ENCODE data around the gene SNED1.

Gene SNED1

GRCh38 chr2:241108271-241109209 lies 110.1 kb downstream of the SNED1 start:
- DNase-seq (ENCODE audit: low read depth, low spot score) = no peak

- DNase-seq (ENCODE audit: low read depth, low spot score) = no peak
Measured at GRCh38 chr2:241109210-241110088, 111.0 kb downstream of the SNED1 start.

GRCh38 chr2:241110089-241110606 lies 111.7 kb downstream of the SNED1 start:
- no peak for DNase-seq (ENCODE audit: low read depth, low spot score)

GRCh38 chr2:241110607-241111439 lies 112.4 kb downstream of the SNED1 start:
- DNase-seq (ENCODE audit: low read depth, low spot score) = no peak

- no peak for DNase-seq (ENCODE audit: low read depth, low spot score)
Measured at GRCh38 chr2:241111440-241111805, 113.0 kb downstream of the SNED1 start.

- no peak for DNase-seq (ENCODE audit: low read depth, low spot score)
Measured at GRCh38 chr2:241112046-241112445, 113.6 kb downstream of the SNED1 start.

- no peak for DNase-seq (ENCODE audit: low read depth, low spot score)
Measured at GRCh38 chr2:241112592-241112991, 114.2 kb downstream of the SNED1 start.

GRCh38 chr2:241114836-241115235 lies 116.4 kb downstream of the SNED1 start:
- DNase-seq (ENCODE audit: low read depth, low spot score) = no peak

GRCh38 chr2:241115361-241115760 lies 116.9 kb downstream of the SNED1 start:
- DNase-seq (ENCODE audit: low read depth, low spot score) = no peak

GRCh38 chr2:241116606-241117560 lies 118.5 kb downstream of the SNED1 start:
- DNase-seq (ENCODE audit: low read depth, low spot score) = no peak

GRCh38 chr2:241118737-241119505 lies 120.5 kb downstream of the SNED1 start:
- no peak for DNase-seq (ENCODE audit: low read depth, low spot score)

GRCh38 chr2:241120440-241120839 lies 122.0 kb downstream of the SNED1 start:
- DNase-seq (ENCODE audit: low read depth, low spot score) = no peak

- no peak for DNase-seq (ENCODE audit: low read depth, low spot score)
Measured at GRCh38 chr2:241121008-241121407, 122.6 kb downstream of the SNED1 start.

GRCh38 chr2:241122376-241123002 lies 124.1 kb downstream of the SNED1 start:
- DNase-seq (ENCODE audit: low read depth, low spot score) = no peak

- DNase-seq (ENCODE audit: low read depth, low spot score) = no peak
Measured at GRCh38 chr2:241123816-241124536, 125.6 kb downstream of the SNED1 start.

GRCh38 chr2:241125626-241126025 lies 127.2 kb downstream of the SNED1 start:
- no peak for DNase-seq (ENCODE audit: low read depth, low spot score)

- no peak for DNase-seq (ENCODE audit: low read depth, low spot score)
Measured at GRCh38 chr2:241126201-241126611, 127.8 kb downstream of the SNED1 start.

GRCh38 chr2:241126771-241127202 lies 128.4 kb downstream of the SNED1 start:
- no peak for DNase-seq (ENCODE audit: low read depth, low spot score)
